Nephron progenitor cell (in vitro differentiated cells): ENCODE results near the gene OASL.
"Not testable (repeated sequence)": the region's sequence is repeated elsewhere in the genome, so short reads cannot be mapped to it uniquely, and the experiment has no call there.

Experiments used
- DNase-seq: peaks from one replicate; pipeline ENCODE4 v3.0.0; 2021
- H3K27ac Mint-ChIP-seq: 2 replicates; pipeline ENCODE4 v1.8.0; 2021; ENCODE audit warnings: mild to moderate bottlenecking, moderate library complexity, mixed read lengths
- H3K27me3 Mint-ChIP-seq: 2 replicates; pipeline ENCODE4 v1.8.0; 2021; ENCODE audit warnings: mild to moderate bottlenecking, low read depth, mixed read lengths; ENCODE audit not compliant: poor library complexity
- H3K36me3 Mint-ChIP-seq: 2 replicates; pipeline ENCODE4 v1.8.0; 2021; ENCODE audit warnings: low read depth, mixed read lengths
- H3K4me1 Mint-ChIP-seq: 2 replicates; pipeline ENCODE4 v1.8.0; 2021; ENCODE audit warnings: mixed read lengths
- H3K4me3 Mint-ChIP-seq: 2 replicates; pipeline ENCODE4 v1.8.0; 2021; ENCODE audit warnings: mild to moderate bottlenecking, moderate library complexity, mixed read lengths
- H3K9me3 Mint-ChIP-seq: 2 replicates; pipeline ENCODE4 v1.8.0; 2021; ENCODE audit warnings: mild to moderate bottlenecking, moderate library complexity, mixed read lengths
- CTCF ChIP-seq: fragments of 200-600 bp; sonication (generic); IDR thresholded peaks from 2 replicates; pipeline ENCODE4 v1.5.0; 2021; ENCODE audit warnings: antibody characterized with exemption

OASL gene

GRCh38 chr12:121085069-121085468 is 46.0 kb upstream of the OASL start:
- H3K9me3 Mint-ChIP-seq, result no peaks in the 10 kb centered on the region
- peaks cover 9% of the 10 kb centered on the region for H3K4me1 Mint-ChIP-seq
- no peak overlapping the region for H3K4me3 Mint-ChIP-seq
- H3K36me3 Mint-ChIP-seq, result no peaks in the 10 kb centered on the region
- no peak for DNase-seq
- peaks cover 21% of the 10 kb centered on the region for H3K27me3 Mint-ChIP-seq
- no peak overlapping the region for H3K27ac Mint-ChIP-seq
- TF ChIP-seq CTCF, result no peak

GRCh38 chr12:121084229-121084628 is 45.2 kb upstream of the OASL start:
- no peak for DNase-seq
- peaks cover 1% of the 10 kb centered on the region for H3K4me1 Mint-ChIP-seq
- H3K36me3 Mint-ChIP-seq, result no peaks in the 10 kb centered on the region
- no peak overlapping the region for H3K4me3 Mint-ChIP-seq
- H3K27ac Mint-ChIP-seq, result no peak overlapping the region
- no peak for TF ChIP-seq CTCF
- no peaks in the 10 kb centered on the region for H3K9me3 Mint-ChIP-seq
- peaks cover 16% of the 10 kb centered on the region for H3K27me3 Mint-ChIP-seq

GRCh38 chr12:121080909-121081308 is 41.9 kb upstream of the OASL start:
- H3K36me3 Mint-ChIP-seq, result peaks cover 5% of the 10 kb centered on the region
- no peak for DNase-seq
- H3K4me3 Mint-ChIP-seq, result no peak overlapping the region
- peaks cover 8% of the 10 kb centered on the region for H3K27me3 Mint-ChIP-seq
- no peak for TF ChIP-seq CTCF
- H3K9me3 Mint-ChIP-seq, result peaks cover 14% of the 10 kb centered on the region
- H3K4me1 Mint-ChIP-seq, result no peaks in the 10 kb centered on the region
- no peak overlapping the region for H3K27ac Mint-ChIP-seq

- no peak overlapping the region for H3K27ac Mint-ChIP-seq
- no peak for DNase-seq
- peaks cover 5% of the 10 kb centered on the region for H3K36me3 Mint-ChIP-seq
- H3K27me3 Mint-ChIP-seq, result peaks cover 6% of the 10 kb centered on the region
- peaks cover 23% of the 10 kb centered on the region for H3K9me3 Mint-ChIP-seq
- no peak for TF ChIP-seq CTCF
- no peaks in the 10 kb centered on the region for H3K4me1 Mint-ChIP-seq
- no peak overlapping the region for H3K4me3 Mint-ChIP-seq
These were observed 40.8 kb upstream of the OASL start for GRCh38 chr12:121079736-121080272.

- H3K4me1 Mint-ChIP-seq, H3K4me3 Mint-ChIP-seq, DNase-seq, H3K36me3 Mint-ChIP-seq, H3K27ac Mint-ChIP-seq, H3K27me3 Mint-ChIP-seq: not testable (repeated sequence)
- H3K9me3 Mint-ChIP-seq, result peaks cover 43% of the 10 kb centered on the region
These were observed 38.4 kb upstream of the OASL start for GRCh38 chr12:121077440-121077839.

GRCh38 chr12:121075911-121076310 is 36.9 kb upstream of the OASL start:
- H3K27me3 Mint-ChIP-seq, H3K4me3 Mint-ChIP-seq, H3K36me3 Mint-ChIP-seq, H3K4me1 Mint-ChIP-seq, H3K27ac Mint-ChIP-seq, DNase-seq: not testable (repeated sequence)
- peaks cover 57% of the 10 kb centered on the region for H3K9me3 Mint-ChIP-seq

- DNase-seq, result no peak
- H3K36me3 Mint-ChIP-seq, result no peaks in the 10 kb centered on the region
- no peak for TF ChIP-seq CTCF
- no peak overlapping the region for H3K27ac Mint-ChIP-seq
- H3K4me3 Mint-ChIP-seq, result no peak overlapping the region
- H3K27me3 Mint-ChIP-seq, result peaks cover 5% of the 10 kb centered on the region
- H3K9me3 Mint-ChIP-seq, result peaks cover 44% of the 10 kb centered on the region
- H3K4me1 Mint-ChIP-seq, result no peaks in the 10 kb centered on the region
These were observed 33.1 kb upstream of the OASL start for GRCh38 chr12:121072147-121072546.
